GM10266 (cell line): ENCODE results near the gene CETN2.
"Not testable (repeated sequence)": the region's sequence is repeated elsewhere in the genome, so short reads cannot be mapped to it uniquely, and the experiment has no call there.

Experiments
- DNase-seq: peaks from one replicate; pipeline ENCODE4 v3.0.0; 2012; ENCODE audit errors: extremely low spot score
- TF ChIP-seq, protein P1 (sequence below): IDR thresholded peaks from 2 replicates; pipeline ENCODE4 v1.5.1; 2012; ENCODE audit warnings: mild to moderate bottlenecking, low read depth; ENCODE audit not compliant: control insufficient read depth, insufficient read depth; ENCODE audit errors: missing control alignments

Gene CETN2

DNA sequence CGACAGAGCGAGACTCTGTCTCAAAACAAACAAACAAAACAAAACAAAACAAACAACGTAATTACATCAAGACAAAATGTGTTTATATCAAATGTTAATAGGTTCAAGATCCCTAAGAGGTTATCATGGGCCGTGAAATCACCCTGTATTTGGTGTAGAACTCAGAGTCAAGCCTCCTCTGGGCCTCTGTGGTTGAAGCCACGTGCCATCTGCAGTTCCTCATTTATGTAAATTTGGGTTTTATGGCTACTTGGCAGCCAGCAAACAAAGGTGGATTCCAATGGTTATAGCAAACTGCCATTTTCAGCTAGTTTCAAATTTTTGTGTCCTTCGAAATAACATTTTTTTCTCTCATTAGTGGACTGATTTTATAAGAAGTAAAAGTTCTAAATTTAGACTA, 16.7 kb upstream of the CETN2 start:
- TF ChIP-seq, protein P1, sequence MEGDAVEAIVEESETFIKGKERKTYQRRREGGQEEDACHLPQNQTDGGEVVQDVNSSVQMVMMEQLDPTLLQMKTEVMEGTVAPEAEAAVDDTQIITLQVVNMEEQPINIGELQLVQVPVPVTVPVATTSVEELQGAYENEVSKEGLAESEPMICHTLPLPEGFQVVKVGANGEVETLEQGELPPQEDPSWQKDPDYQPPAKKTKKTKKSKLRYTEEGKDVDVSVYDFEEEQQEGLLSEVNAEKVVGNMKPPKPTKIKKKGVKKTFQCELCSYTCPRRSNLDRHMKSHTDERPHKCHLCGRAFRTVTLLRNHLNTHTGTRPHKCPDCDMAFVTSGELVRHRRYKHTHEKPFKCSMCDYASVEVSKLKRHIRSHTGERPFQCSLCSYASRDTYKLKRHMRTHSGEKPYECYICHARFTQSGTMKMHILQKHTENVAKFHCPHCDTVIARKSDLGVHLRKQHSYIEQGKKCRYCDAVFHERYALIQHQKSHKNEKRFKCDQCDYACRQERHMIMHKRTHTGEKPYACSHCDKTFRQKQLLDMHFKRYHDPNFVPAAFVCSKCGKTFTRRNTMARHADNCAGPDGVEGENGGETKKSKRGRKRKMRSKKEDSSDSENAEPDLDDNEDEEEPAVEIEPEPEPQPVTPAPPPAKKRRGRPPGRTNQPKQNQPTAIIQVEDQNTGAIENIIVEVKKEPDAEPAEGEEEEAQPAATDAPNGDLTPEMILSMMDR, result no peak
- no peak for DNase-seq

DNA sequence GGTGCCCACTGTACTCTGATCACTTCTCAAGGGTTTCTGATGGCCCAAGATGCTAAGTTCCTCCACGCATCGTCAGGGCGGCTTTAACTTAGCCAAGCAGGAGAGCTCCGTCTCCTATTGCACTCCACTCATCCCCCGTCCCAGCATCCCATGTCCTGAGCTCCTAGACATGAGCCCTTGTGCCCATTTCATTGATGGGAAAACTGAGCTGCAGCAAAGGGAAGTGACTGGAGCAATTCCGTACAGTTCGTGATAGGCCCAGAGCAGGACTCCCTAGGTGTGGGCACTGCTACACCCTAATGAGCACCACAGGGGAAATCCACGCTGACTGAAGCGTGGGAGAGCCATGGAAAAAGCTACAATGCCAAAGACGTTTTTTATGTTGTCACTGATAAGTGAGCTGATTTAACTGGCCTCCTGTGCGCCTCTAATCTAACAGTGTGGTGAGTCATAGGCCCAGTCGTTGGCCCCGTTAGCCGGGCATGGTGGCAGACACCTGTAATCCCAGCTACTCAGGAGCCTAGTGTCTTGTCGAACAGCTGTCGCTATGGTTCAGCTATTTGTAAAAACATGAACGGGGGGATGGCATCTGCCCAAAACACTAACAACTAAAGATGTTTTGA, 15.2 kb upstream of the CETN2 start:
- TF ChIP-seq, protein P1, result no peak
- DNase-seq, result no peak

DNA sequence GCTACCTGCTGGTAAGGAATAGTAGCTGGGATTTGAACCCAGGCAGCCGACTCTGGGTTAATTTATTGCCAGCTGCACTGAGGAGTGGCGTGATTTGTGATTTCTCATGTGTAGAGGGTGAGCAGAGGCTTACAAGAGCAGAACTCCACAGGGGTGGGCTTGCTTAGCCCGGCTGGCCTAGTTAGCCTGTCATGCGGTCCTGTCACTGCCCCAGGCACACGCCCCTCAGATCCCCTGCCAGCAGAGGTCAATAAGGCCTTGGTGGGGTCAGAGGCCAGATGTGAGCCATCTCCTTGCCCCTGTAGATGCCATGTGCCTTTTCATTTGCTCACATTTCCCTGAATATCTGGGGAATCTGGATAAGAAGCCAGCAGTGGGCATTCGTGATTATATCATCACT, 13.7 kb upstream of the CETN2 start:
- TF ChIP-seq, protein P1, result no peak
- DNase-seq, result no peak

DNA sequence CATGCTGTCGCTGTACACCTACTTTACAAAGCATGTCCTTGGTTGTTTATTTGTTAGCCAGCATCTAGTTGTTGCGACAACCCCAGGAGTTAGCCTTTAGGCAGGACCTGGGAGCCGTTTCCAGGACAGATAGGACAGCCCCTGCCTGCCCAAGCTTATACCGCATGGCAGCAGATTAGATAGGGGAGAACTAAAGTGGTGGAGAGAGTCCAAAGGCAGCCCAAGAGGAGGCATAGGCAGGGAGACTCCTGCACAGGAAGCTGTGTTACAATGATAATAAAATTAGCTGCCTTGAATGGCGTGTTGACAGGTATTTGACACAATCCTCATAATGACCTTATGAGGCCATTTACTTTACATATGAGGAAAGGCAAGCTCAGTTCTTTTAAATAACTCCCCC, 13.3 kb upstream of the CETN2 start:
- no peak for DNase-seq
- TF ChIP-seq, protein P1, result no peak

DNA sequence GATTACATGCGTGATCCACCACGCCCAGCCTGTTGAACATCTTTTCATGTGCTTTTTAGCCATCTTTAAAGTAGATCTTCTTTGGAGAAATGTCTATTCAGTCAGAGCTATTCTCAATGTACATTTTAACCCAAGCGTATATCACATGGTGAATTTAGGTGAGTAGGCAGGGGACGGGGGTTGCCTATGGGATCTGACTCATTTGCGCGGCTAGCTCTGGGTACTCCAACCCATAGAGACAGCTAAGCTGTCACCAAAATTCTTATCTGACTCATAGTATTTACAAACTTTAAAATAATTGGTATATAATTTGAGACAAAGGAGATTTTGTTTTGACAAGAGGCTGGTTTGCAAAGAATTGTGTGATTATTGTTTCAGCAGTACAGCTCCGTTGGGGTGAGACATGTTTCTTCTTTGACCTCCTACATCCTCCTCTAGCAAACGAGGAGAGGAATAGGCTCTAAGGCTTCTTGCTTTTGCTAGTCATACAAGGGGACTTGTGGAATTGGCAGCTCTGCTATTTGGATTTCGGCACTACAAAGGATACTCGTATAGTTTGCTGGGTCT, 12.3 kb upstream of the CETN2 start:
- TF ChIP-seq, protein P1, result no peak
- DNase-seq, result no peak

DNA sequence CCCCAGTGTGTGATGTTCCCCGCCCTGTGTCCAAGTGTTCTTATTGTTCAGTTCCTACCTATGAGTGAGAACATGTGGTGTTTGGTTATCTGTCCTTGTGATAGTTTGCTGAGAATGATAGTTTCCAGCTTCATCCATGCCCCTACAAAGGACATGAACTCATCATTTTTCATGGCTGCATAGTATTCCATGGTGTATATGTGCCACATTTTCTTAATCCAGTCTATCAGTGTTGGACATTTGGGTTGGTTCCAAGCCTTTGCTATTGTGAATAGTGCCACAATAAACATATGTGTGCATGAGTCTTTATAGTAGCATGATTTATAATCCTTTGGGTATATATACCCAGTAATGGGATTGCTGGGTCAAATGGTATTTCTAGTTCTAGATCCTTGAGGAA, 4.9 kb upstream of the CETN2 start:
- not testable (repeated sequence) for DNase-seq

DNA sequence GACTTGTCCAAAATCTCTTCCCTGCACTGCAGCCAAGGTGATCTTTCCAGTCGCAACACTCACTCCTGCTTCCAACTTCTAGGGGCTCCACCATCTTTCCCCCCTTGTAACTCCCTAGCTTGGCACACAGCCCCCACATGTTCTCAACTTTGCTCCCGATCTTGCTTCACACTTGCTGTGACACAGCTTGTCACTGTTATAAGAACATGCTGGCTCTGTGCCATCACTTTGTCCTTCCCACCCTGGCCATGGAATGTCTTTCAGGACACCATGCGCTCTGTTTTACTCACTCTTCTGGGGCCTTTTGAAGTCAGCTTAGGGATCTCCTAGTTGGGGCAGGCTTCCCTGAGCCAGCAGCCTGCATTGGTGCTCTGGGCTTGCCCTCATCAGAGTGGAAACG, 2.8 kb upstream of the CETN2 start:
- TF ChIP-seq, protein P1, result no peak

DNA sequence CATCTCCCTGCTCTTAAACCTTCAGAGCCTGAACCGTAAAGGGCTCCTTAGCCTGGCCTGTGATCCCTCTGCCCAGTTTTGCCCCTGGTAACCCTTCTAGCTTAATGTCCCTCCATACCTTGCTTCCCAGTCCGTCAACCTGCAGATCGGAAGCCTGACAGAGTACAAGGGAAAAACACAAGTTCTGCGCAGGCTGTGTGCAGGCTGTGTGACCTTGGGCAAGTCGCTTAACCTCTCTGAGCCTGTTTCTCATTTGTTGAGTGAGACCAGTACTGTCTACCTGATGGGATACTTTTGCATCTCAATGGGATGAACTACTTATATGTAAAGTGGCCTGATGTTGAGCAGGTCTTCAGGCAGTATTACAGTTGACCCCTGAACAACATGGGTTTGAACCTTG, 2.0 kb upstream of the CETN2 start:
- DNase-seq, result no peak
- TF ChIP-seq, protein P1, result no peak

More for the DNA sequence above, 2.8 kb upstream of the CETN2 start:
- no peak for DNase-seq
